Small intestine (tissue), 7 donors: ENCODE results near the gene MASP1. TPM values are rescaled to one million over a fixed set of nuclear protein-coding genes. Genes with fewer than 3 reads are reported as not detected.
"Not testable (repeated sequence)": the region's sequence is repeated elsewhere in the genome, so short reads cannot be mapped to it uniquely, and the experiment has no call there.

ENCODE experiments used
- DNase-seq, 2 donors: peaks; one replicate each; pipeline versions ENCODE4 v3.0.0 to v3.0.0-alpha.2; 2013
- FAIRE-seq: peaks from 2 replicates; lab custom pipeline; 2012; peaks lifted over from hg19 to GRCh38; lab: Jason Lieb, UNC
- H3K27ac ChIP-seq, 3 donors: one replicate each; pipeline ENCODE4 v1.5.1; 2013; ENCODE audit warnings: low read length in 2 of 3, mild to moderate bottlenecking in 2 of 3, control low read depth in 1 of 3, inconsistent platforms in 1 of 3, low read depth in 1 of 3, moderate library complexity in 1 of 3
- H3K27me3 ChIP-seq, 3 donors: one replicate each; pipeline ENCODE4 v1.6.1; 2013; ENCODE audit warnings: low read length in 3 of 3, inconsistent platforms in 1 of 3; ENCODE audit not compliant: control insufficient read depth in 3 of 3, insufficient read depth in 3 of 3
- H3K36me3 ChIP-seq, 3 donors: one replicate each; pipeline ENCODE4 v1.6.1; 2013; ENCODE audit warnings: low read length in 3 of 3, inconsistent platforms in 1 of 3, low read depth in 1 of 3, mild to moderate bottlenecking in 1 of 3, moderate library complexity in 1 of 3; ENCODE audit not compliant: control insufficient read depth in 3 of 3, insufficient read depth in 2 of 3
- H3K4me1 ChIP-seq, 3 donors: one replicate each; pipeline ENCODE4 v1.6.1; 2013; ENCODE audit warnings: low read length in 2 of 3, inconsistent platforms in 1 of 3, low read depth in 1 of 3, mild to moderate bottlenecking in 1 of 3, moderate library complexity in 1 of 3; ENCODE audit not compliant: control insufficient read depth in 3 of 3, insufficient read depth in 2 of 3
- H3K4me3 ChIP-seq, 3 donors: one replicate each; pipeline ENCODE4 v1.5.1; 2013; ENCODE audit warnings: low read length in 3 of 3, control low read depth in 1 of 3, inconsistent platforms in 1 of 3, low read depth in 1 of 3, mild to moderate bottlenecking in 1 of 3, moderate library complexity in 1 of 3
- H3K9me3 ChIP-seq, 2 donors: one replicate each; pipeline ENCODE4 v1.6.1; 2013; ENCODE audit warnings: low read depth in 1 of 2, low read length in 1 of 2; ENCODE audit not compliant: control insufficient read depth in 2 of 2, insufficient read depth in 1 of 2
- WGBS, 3 donors: extraction: QIAGEN DNeasy Blood & Tissue Kit; methylation state at CpG; one replicate each; pipeline ENCODE4 v1.1.7; 2013; 5-methylcytosine and 5-hydroxymethylcytosine counted together
- polyA plus RNA-seq, 4 donors: library from polyadenylated mRNA; stranded (reverse) in 3 of 4; unstranded in 1 of 4; fragments of 200-250 nt in 3 of 4; fragments of 120-200 nt in 1 of 4; gene quantifications; one replicate each; pipeline versions ENCODE4 v1.2.1 to v1.2.3, GENCODE V29; 2013
- donor health status: healthy with polysubstance abuse.
- donor health status: control.
- donor health status: control.
- donor health status: Bipolar disorder and iron deficiency.
- donor health status: healthy.

MASP1 gene
- polyA plus RNA-seq, 4 donors = 0.70 to 67.2 (median 1.6) TPM; not detected in 1

DNA sequence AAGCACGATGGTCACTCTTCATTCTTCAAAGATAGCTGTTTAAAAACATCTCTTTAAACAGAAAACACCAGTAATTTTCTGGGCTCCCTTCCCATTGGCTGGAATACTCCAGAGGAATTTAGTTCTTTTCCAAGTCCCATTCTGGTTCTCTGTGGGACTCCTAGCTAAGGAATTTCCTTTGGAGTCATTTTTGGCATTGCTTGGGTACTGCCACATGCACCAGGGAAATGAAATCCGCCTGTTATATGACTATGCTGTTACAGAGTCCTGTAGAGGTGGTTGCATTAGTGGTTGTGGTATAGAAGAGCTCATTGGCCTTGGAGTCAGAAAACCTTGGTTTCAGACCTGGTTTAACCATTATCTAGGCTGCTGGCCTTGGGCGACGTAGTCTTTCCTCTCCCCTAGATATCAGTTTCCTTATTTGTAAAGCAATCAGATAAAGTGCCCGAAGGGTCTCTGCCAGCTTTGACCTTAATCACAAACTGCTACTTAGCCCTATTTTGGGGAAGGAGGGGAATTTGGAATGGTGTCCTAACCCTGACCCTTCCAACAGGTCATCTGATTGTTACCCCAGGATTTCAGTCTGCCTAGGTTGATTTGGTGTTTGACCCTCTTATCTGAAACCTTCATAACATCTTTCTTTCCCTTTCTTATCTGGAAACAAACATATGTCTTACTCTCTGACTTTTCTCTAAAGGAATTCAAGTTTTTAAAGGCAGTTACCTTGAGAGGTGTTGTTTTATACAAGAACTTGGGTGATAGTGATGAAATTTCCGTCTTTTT, 80.8 kb downstream of the MASP1 start:
- H3K4me3 ChIP-seq = no peak overlapping the region
- peak in 1 of 2 donors; percentile 33 for DNase-seq
- peaks cover 0 to 7% of the 10 kb centered on the region in 2 donors for H3K9me3 ChIP-seq
- H3K36me3 ChIP-seq = no peaks in the 10 kb centered on the region
- no peak overlapping the region for H3K27ac ChIP-seq
- FAIRE-seq = no peak
- H3K4me1 ChIP-seq = peaks cover 3 to 13% (median 3%) of the 10 kb centered on the region in 3 donors
- WGBS, 3 donors = 42 to 52% (median 47%) methylated on average over 6 of the region's 6 CpGs
- no peaks in the 10 kb centered on the region for H3K27me3 ChIP-seq

DNA sequence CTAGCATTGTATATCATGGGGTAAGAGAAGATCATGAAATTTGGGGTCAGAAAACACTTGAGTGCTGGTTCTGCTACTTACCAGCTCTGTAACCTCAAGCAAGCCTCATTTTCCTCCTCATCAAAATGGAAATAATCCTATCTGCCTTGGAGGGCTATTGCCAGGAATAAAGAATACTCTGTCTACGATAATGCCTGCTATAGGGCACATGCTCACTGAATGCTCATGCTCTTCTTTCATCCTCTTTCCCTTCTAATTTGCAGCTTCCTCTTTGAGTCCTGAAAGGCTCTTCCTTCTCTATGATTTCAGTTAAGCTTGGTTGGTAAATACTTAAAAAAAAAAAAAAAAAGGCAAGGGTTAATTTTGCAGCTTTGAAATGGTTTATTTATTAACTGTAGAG, 81.4 kb downstream of the MASP1 start:
- Histone ChIP-seq H3K36me3 (no peaks in the 10 kb centered on the region), H3K4me1 (peaks cover 3 to 13% (median 3%) of the 10 kb centered on the region in 3 donors), H3K9me3 (peaks cover 0 to 7% of the 10 kb centered on the region in 2 donors), H3K27me3 (no peaks in the 10 kb centered on the region), H3K27ac (no peak overlapping the region), H3K4me3 (no peak overlapping the region)
- no peak for DNase-seq
- no peak for FAIRE-seq
- 41 to 80% (median 65%) methylated on average over 1 of the region's 1 CpG for WGBS, 3 donors

DNA sequence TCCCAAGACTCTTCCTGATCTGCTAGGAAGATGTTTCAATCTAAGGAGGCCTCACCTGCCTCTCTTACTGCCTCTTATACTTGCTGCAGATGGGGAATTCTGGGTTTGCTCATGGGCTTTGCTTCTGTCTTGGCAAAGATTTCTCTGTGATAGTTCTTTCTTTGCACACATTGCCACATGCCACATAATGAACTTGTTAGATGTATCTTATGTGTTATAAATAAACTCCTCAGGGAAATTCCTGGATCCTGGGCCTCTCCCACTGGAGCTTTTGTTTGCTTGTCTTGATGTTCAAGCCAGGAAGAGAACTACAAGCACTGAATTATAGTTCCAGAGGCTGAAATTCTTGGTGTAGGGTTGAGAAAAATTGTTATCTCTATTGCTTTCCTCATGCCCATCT, 82.0 kb downstream of the MASP1 start:
- H3K4me3 ChIP-seq = no peak overlapping the region
- FAIRE-seq (no peak), DNase-seq (no peak)
- no peaks in the 10 kb centered on the region for H3K27me3 ChIP-seq
- peaks cover 0 to 7% of the 10 kb centered on the region in 2 donors for H3K9me3 ChIP-seq
- peaks cover 3 to 13% (median 3%) of the 10 kb centered on the region in 3 donors for H3K4me1 ChIP-seq
- no peak overlapping the region for H3K27ac ChIP-seq
- H3K36me3 ChIP-seq = no peaks in the 10 kb centered on the region

DNA sequence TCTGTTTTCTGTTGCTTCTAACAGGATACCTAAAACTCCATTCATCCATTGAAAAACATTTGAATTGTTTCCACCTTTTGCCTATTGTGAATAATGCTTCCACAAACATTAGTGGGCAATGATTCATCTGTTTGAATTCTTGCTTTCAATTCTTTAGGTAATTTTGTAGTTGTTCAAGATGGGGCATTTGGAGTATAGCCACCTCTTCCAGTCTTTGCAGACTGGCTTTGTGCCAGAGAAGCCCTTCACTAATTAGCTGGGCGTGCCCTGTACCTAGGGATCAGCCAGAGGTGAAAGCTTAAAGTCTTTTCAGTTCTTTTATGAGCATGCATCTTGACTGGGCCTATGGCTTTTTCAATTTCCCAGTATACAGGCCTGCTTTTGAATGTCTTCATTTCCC, 83.4 kb downstream of the MASP1 start:
- Histone ChIP-seq H3K36me3 (no peaks in the 10 kb centered on the region), H3K4me1 (peaks cover 3 to 13% (median 3%) of the 10 kb centered on the region in 3 donors), H3K27ac (no peak overlapping the region), H3K27me3 (no peaks in the 10 kb centered on the region), H3K4me3 (no peak overlapping the region), H3K9me3 (peaks cover 0 to 7% of the 10 kb centered on the region in 2 donors)
- DNase-seq = peak; percentile 47
- FAIRE-seq = no peak
- WGBS, 3 donors = 19 to 43% (median 24%) methylated on average over 1 of the region's 1 CpG

DNA sequence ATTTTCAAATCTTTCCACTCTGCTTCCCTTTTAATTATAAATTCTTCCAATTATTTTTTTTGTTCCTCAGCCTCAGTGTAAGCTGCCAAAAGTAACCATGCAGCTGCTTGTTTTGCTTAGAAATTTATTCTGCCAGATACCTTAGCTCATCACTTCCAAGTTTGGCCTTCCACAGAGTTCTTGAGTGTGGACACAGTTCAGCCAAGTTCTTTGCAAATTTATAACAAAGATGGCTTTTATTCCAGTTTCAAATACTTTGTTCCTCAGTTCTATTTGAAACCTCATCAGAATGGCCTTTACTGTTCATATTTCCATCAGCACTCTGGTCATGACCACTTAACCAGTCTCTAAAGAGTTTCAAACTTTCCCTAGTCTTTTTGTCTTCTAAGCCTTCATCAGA, 83.9 kb downstream of the MASP1 start:
- no peaks in the 10 kb centered on the region for H3K36me3 ChIP-seq
- FAIRE-seq (no peak), DNase-seq (no peak)
- peaks cover 3 to 13% (median 3%) of the 10 kb centered on the region in 3 donors for H3K4me1 ChIP-seq
- H3K27ac ChIP-seq = no peak overlapping the region
- peaks cover 0 to 2% (median 0%) of the 10 kb centered on the region in 3 donors for H3K27me3 ChIP-seq
- H3K4me3 ChIP-seq = no peak overlapping the region
- peaks cover 0 to 7% of the 10 kb centered on the region in 2 donors for H3K9me3 ChIP-seq

DNA sequence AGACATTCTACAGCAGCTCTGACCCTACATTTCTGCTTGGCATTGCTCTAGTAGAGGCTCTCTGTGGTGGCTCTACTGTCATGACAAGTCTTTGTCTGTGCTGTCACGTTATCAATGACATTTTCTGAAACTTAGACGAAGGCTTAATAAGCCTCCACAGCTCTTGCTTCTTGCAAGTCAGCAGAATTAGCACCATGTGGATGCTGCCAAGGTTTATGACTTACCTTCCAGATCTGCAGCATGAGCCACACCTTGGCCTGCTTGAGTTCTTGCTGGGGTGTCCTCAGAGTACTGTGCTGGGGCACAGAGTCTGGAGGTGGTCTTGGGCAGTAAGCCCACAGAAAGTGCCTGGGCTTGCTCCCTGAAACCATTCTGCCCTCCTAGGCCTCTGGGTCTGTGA, 84.5 kb downstream of the MASP1 start:
- Histone ChIP-seq H3K27me3 (peaks cover 0 to 2% (median 0%) of the 10 kb centered on the region in 3 donors), H3K4me3 (no peak overlapping the region), H3K9me3 (peaks cover 0 to 7% of the 10 kb centered on the region in 2 donors), H3K4me1 (peaks cover 3 to 13% (median 3%) of the 10 kb centered on the region in 3 donors), H3K36me3 (no peaks in the 10 kb centered on the region), H3K27ac (no peak overlapping the region)
- FAIRE-seq (no peak), DNase-seq (no peak)
- 74 to 86% (median 82%) methylated on average over 2 of the region's 2 CpGs for WGBS, 3 donors

DNA sequence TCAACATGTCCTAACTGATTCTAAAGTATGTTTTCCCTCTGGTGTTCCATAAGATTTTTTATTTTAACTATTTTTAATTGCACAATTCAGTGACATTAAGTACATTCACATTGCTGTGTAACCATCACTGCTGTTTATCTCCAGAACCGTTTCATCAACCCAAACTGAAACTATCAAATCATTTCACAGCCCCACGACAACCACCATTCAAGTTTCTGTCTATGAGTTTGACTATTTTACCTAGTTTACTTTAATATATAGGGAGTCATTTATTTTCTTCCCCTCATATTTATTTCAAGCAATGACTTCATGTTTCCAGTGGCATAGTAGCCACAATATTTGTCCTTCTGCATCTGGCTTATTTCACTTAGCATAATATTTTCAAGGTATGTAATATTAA, 85.9 kb downstream of the MASP1 start:
- peaks cover 0 to 7% of the 10 kb centered on the region in 2 donors for H3K9me3 ChIP-seq
- DNase-seq (no peak), FAIRE-seq (no peak)
- peaks cover 0 to 2% (median 0%) of the 10 kb centered on the region in 3 donors for H3K27me3 ChIP-seq
- WGBS, 3 donors = 33 to 61% (median 48%) methylated on average over 2 of the region's 2 CpGs
- peaks cover 3 to 10% (median 3%) of the 10 kb centered on the region in 3 donors for H3K4me1 ChIP-seq
- H3K4me3 ChIP-seq = no peak overlapping the region
- H3K27ac ChIP-seq = no peak overlapping the region
- no peaks in the 10 kb centered on the region for H3K36me3 ChIP-seq

DNA sequence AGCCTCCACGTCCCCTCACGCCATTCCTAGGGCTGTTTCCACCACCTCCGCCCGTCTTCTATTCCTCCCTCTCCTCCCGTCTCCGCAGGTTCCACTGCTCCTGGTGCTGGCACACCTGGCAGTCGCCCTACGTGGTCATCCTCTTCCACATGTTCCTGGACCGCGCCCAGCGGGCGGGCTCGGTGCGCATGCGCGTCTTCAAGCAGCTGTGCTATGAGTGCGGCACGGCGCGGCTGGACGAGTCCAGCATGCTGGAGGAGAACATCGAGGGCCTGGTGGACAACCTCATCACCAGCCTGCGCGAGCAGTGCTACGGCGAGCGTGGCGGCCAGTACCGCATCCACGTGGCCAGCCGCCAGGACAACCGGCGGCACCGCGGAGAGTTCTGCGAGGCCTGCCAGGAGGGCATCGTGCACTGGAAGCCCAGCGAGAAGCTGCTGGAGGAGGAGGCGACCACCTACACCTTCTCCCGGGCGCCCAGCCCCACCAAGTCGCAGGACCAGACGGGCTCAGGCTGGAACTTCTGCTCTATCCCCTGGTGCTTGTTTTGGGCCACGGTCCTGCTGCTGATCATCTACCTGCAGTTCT, 92.0 kb downstream of the MASP1 start:
- H3K4me1 ChIP-seq, FAIRE-seq, DNase-seq, H3K36me3 ChIP-seq, H3K4me3 ChIP-seq, H3K27me3 ChIP-seq, H3K9me3 ChIP-seq, H3K27ac ChIP-seq: not testable (repeated sequence)
- 93 to 96% (median 94%) methylated on average over 32 to 44 of the region's 44 CpGs for WGBS, 3 donors
